ENCODE measurements around the gene SCN5A. TPM values are rescaled to one million over a fixed set of nuclear protein-coding genes. Genes with fewer than 3 reads are reported as not detected.

SCN5A gene
- total RNA-seq, 2 experiments from 2014 or later: 0.10 TPM; not detected in 1

GRCh38 chr3:38533285-38533976 is 116.1 kb downstream of the SCN5A start:
- POLR2A ChIA-PET: no interaction called here
- no peaks in the 10 kb centered on the region for H3K9me3 Mint-ChIP-seq
- H3K27ac Mint-ChIP-seq: no peak overlapping the region
- H3K27me3 Mint-ChIP-seq: no peaks in the 10 kb centered on the region
- no peaks in the 10 kb centered on the region for H3K4me1 Mint-ChIP-seq
- H3K4me3 Mint-ChIP-seq: no peak overlapping the region
- no peaks in the 10 kb centered on the region for H3K36me3 Mint-ChIP-seq (ENCODE audit: low read depth)
- CTCF ChIA-PET: interaction anchor here (1.3 kb wide), 1 partner anchor 12 kb away, joined by 3 read pairs; no protein-coding TSS in a partner anchor
- peak; percentile 9 for DNase-seq

DNA sequence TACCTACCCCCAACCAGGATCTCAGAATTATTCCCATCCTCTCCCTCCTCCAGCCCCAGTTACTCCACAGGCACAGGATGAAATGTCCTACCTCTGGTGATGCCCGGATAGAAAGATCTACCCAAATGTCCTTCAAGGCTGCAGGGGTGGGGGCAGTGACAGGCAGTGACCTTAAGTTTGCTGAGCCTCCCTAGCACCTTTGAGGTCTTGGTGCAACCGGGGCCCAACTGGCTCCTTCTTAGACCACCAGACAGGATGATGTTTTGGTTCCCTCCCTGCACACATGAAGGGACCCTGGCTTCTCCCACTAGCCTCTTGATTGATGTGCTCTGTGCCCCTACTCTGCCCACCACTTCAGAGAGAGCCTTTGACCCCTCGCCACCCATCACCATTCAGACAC is 117.0 kb downstream of the SCN5A start:
- CTCF ChIA-PET: interaction anchor here (1.3 kb wide), 1 partner anchor 11 kb away, joined by 3 read pairs; no protein-coding TSS in a partner anchor
- POLR2A ChIA-PET: no interaction called here
- Mint-ChIP-seq H3K4me3 (no peak overlapping the region), H3K9me3 (no peaks in the 10 kb centered on the region), H3K27ac (no peak overlapping the region), H3K4me1 (no peaks in the 10 kb centered on the region), H3K36me3 (ENCODE audit: low read depth) (peaks cover 2% of the 10 kb centered on the region), H3K27me3 (no peaks in the 10 kb centered on the region)
- DNase-seq: no peak

DNA sequence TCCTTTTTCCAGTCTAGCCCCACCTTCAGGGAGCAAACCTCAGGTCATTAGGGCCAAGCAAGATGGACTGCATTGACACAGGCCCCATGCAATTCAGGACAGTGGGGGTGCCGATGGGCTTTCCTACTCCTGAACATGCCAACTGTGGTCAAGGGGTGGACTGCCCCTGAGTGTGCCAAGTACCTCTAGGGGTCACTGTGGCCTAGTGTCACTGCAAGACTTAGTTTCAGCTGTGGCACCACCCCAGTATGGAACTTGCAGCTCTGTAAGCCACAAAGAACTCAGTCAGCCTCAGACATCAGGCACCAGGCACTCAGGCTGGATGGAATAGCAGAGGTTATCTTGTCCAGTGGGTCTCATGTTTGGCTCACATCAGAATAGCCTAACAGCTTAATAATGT is 121.0 kb downstream of the SCN5A start:
- Mint-ChIP-seq H3K36me3 (ENCODE audit: low read depth) (peaks cover 36% of the 10 kb centered on the region), H3K27ac (no peak overlapping the region), H3K27me3 (no peaks in the 10 kb centered on the region), H3K4me1 (no peaks in the 10 kb centered on the region), H3K9me3 (no peaks in the 10 kb centered on the region), H3K4me3 (no peak overlapping the region)
- no peak for DNase-seq
- POLR2A ChIA-PET: no interaction called here
- CTCF ChIA-PET: interaction anchor here (2.2 kb wide), 1 partner anchor 123 kb away, joined by 6 read pairs; no protein-coding TSS in a partner anchor

GRCh38 chr3:38526792-38527191 is 122.7 kb downstream of the SCN5A start:
- no peak for DNase-seq
- Mint-ChIP-seq H3K4me3 (no peak overlapping the region), H3K27me3 (no peaks in the 10 kb centered on the region), H3K4me1 (no peaks in the 10 kb centered on the region), H3K36me3 (ENCODE audit: low read depth) (peaks cover 36% of the 10 kb centered on the region), H3K9me3 (no peaks in the 10 kb centered on the region), H3K27ac (no peak overlapping the region)
- CTCF ChIA-PET: no interaction called here
- POLR2A ChIA-PET: no interaction called here

DNA sequence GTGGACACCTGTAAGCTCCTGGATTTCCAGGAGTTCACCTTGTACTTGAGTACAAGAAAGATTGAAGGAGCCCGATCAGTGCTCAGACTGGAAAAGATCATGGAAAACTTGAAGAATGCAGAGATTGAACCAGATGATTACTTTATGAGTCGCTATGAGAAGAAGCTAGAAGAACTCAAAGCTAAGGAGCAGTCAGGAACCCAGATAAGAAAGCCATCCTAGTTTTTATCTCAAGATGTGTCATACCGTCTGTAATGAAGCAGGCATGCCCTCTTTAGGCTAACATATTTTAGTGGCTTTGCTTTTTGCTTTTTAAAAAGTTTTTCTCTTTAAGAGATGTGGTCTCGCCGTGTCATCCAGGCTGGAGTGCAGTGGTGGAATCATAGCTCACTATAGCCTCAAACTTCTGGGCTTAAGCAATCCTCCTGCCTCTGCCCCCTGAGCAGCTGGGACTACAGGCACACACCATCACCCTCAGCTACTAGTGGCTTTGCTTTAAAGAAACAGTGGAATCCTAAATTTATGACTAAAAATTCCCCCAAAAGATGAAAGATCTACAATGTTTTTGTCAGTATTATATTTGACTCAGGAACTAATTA is 125.2 kb downstream of the SCN5A start:
- CTCF ChIA-PET: interaction anchor here (1.6 to 5.3 kb wide), 4 partner anchors 122 to 476 kb away, joined by 5 to 52 read pairs (median 6); no protein-coding TSS in a partner anchor
- Mint-ChIP-seq H3K9me3 (no peaks in the 10 kb centered on the region), H3K4me3 (no peak overlapping the region), H3K4me1 (peaks cover 19% of the 10 kb centered on the region), H3K27ac (no peak overlapping the region), H3K27me3 (no peaks in the 10 kb centered on the region), H3K36me3 (ENCODE audit: low read depth) (peaks cover 39% of the 10 kb centered on the region)
- DNase-seq: no peak
- POLR2A ChIA-PET: no interaction called here

DNA sequence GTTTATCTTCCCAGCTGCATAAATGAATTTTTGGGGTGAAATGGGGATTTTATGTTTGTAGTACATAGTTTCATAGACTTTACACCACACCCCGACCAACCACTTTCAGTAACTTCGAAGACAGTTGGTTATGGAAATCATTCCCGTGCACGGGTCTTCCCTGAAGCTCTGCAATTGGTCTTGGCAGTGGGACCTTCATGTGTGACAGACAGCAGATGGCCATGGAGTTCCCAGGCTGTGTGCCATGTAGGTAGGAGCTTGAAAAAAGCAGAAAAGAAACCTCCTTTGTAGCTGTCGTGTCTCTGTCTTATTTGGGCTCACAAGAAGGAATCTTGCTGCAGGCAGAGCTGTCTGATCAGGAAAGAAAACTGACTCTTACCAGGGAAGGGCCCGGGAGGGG is 127.5 kb downstream of the SCN5A start:
- Mint-ChIP-seq H3K4me3 (no peak overlapping the region), H3K9me3 (no peaks in the 10 kb centered on the region), H3K4me1 (peaks cover 26% of the 10 kb centered on the region), H3K27me3 (no peaks in the 10 kb centered on the region), H3K27ac (no peak overlapping the region), H3K36me3 (ENCODE audit: low read depth) (peaks cover 44% of the 10 kb centered on the region)
- CTCF ChIA-PET: interaction anchor here (1.0 to 5.3 kb wide), 30 partner anchors 8 to 801 kb away, joined by 3 to 52 read pairs (median 7); partner anchors contain the start of genes DLEC1 and EXOG
- POLR2A ChIA-PET: interaction anchor here (0.6 to 1.2 kb wide), 2 partner anchors 8 to 9 kb away, joined by 3 read pairs; no protein-coding TSS in a partner anchor
- DNase-seq: no peak

- no peak overlapping the region for H3K27ac Mint-ChIP-seq
These were observed 128.0 kb downstream of the SCN5A start for GRCh38 chr3:38521391-38521987.

DNA sequence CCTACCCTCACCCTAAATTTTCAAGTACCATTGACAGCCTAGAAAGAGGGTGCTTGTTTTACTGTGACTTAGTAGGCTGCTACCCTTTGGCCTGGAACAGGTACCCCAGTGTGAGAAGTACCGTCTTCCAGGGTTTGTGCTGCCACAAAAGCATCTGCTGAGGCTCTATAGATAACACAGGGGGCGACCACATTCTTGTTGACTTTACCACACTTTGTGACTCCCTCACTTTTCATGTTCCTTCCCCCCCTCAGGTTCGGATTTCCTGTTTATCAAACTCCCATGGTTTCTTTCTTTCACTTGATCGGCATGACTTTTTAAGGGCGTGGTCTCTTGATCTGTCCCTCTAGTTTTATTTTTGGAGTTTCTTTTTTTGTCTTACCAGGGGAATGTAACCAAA is 129.8 kb downstream of the SCN5A start:
- Mint-ChIP-seq H3K36me3 (ENCODE audit: low read depth) (peaks cover 26% of the 10 kb centered on the region), H3K27ac (peak overlapping the region; percentile 58), H3K4me1 (peaks cover 26% of the 10 kb centered on the region), H3K9me3 (no peaks in the 10 kb centered on the region), H3K27me3 (no peaks in the 10 kb centered on the region), H3K4me3 (peak overlapping the region; percentile 5)
- peak; percentile 23 for DNase-seq
- POLR2A ChIA-PET: interaction anchor here (1.0 to 1.4 kb wide), 2 partner anchors 132 to 355 kb away, joined by 3 to 4 read pairs; partner anchors contain the start of gene OXSR1
- CTCF ChIA-PET: interaction anchor here (0.6 to 5.3 kb wide), 10 partner anchors 10 to 146 kb away, joined by 3 to 52 read pairs (median 21); partner anchors contain the start of gene EXOG

More at GRCh38 chr3:38521391-38521987, 128.0 kb downstream of the SCN5A start:
- POLR2A ChIA-PET: interaction anchor here (0.9 to 1.2 kb wide), 2 partner anchors 8 to 25 kb away, joined by 3 to 4 read pairs; partner anchors contain the start of gene EXOG
- Mint-ChIP-seq H3K4me3 (no peak overlapping the region), H3K27me3 (no peaks in the 10 kb centered on the region), H3K36me3 (ENCODE audit: low read depth) (peaks cover 42% of the 10 kb centered on the region), H3K4me1 (peaks cover 26% of the 10 kb centered on the region), H3K9me3 (no peaks in the 10 kb centered on the region)
- CTCF ChIA-PET: interaction anchor here (0.6 to 5.3 kb wide), 36 partner anchors 9 to 801 kb away, joined by 3 to 52 read pairs (median 5); partner anchors contain the start of genes DLEC1 and EXOG
- peak; percentile 69 for DNase-seq

GRCh38 chr3:38519000-38519399 is 130.5 kb downstream of the SCN5A start:
- ChIA-PET POLR2A (interaction anchor here (0.9 to 1.4 kb wide), 3 partner anchors 10 to 354 kb away, joined by 3 to 4 read pairs (median 3); partner anchors contain the start of gene OXSR1), CTCF (interaction anchor here (0.6 to 5.3 kb wide), 6 partner anchors 16 to 143 kb away, joined by 3 to 52 read pairs (median 4); partner anchors contain the start of gene EXOG)
- DNase-seq: no peak
- H3K4me1 Mint-ChIP-seq: peaks cover 26% of the 10 kb centered on the region
- no peak overlapping the region for H3K4me3 Mint-ChIP-seq
- no peaks in the 10 kb centered on the region for H3K9me3 Mint-ChIP-seq
- H3K27ac Mint-ChIP-seq: peak overlapping the region; percentile 23
- H3K27me3 Mint-ChIP-seq: no peaks in the 10 kb centered on the region
- H3K36me3 Mint-ChIP-seq (ENCODE audit: low read depth): peaks cover 24% of the 10 kb centered on the region

GRCh38 chr3:38516669-38517068 is 132.8 kb downstream of the SCN5A start:
- Mint-ChIP-seq H3K36me3 (ENCODE audit: low read depth) (peaks cover 28% of the 10 kb centered on the region), H3K4me1 (peaks cover 26% of the 10 kb centered on the region), H3K27me3 (no peaks in the 10 kb centered on the region), H3K9me3 (no peaks in the 10 kb centered on the region), H3K4me3 (no peak overlapping the region), H3K27ac (no peak overlapping the region)
- no peak for DNase-seq
- ChIA-PET POLR2A (no interaction called here), CTCF (interaction anchor here (1.1 kb wide), 1 partner anchor 9 kb away, joined by 3 read pairs; no protein-coding TSS in a partner anchor)

GRCh38 chr3:38515367-38515766 is 134.1 kb downstream of the SCN5A start:
- Mint-ChIP-seq H3K27ac (no peak overlapping the region), H3K4me1 (peaks cover 17% of the 10 kb centered on the region), H3K4me3 (no peak overlapping the region), H3K9me3 (no peaks in the 10 kb centered on the region), H3K36me3 (ENCODE audit: low read depth) (peaks cover 34% of the 10 kb centered on the region), H3K27me3 (no peaks in the 10 kb centered on the region)
- CTCF ChIA-PET: interaction anchor here (0.8 to 1.2 kb wide), 2 partner anchors 136 kb away, joined by 3 read pairs; no protein-coding TSS in a partner anchor
- DNase-seq: no peak
- POLR2A ChIA-PET: interaction anchor here (1.9 kb wide), 1 partner anchor 19 kb away, joined by 6 read pairs; no protein-coding TSS in a partner anchor

GRCh38 chr3:38511546-38511945 is 137.9 kb downstream of the SCN5A start:
- CTCF ChIA-PET: interaction anchor here (2.3 kb wide), 1 partner anchor 10 kb away, joined by 16 read pairs; no protein-coding TSS in a partner anchor
- POLR2A ChIA-PET: no interaction called here
- H3K4me1 Mint-ChIP-seq: no peaks in the 10 kb centered on the region
- no peaks in the 10 kb centered on the region for H3K9me3 Mint-ChIP-seq
- no peak overlapping the region for H3K27ac Mint-ChIP-seq
- no peak overlapping the region for H3K4me3 Mint-ChIP-seq
- no peaks in the 10 kb centered on the region for H3K27me3 Mint-ChIP-seq
- DNase-seq: no peak
- peaks cover 40% of the 10 kb centered on the region for H3K36me3 Mint-ChIP-seq (ENCODE audit: low read depth)
